ENCODE data around the gene TTC27.
"Not testable (repeated sequence)": the region's sequence is repeated elsewhere in the genome, so short reads cannot be mapped to it uniquely, and the experiment has no call there.

Gene TTC27

DNA sequence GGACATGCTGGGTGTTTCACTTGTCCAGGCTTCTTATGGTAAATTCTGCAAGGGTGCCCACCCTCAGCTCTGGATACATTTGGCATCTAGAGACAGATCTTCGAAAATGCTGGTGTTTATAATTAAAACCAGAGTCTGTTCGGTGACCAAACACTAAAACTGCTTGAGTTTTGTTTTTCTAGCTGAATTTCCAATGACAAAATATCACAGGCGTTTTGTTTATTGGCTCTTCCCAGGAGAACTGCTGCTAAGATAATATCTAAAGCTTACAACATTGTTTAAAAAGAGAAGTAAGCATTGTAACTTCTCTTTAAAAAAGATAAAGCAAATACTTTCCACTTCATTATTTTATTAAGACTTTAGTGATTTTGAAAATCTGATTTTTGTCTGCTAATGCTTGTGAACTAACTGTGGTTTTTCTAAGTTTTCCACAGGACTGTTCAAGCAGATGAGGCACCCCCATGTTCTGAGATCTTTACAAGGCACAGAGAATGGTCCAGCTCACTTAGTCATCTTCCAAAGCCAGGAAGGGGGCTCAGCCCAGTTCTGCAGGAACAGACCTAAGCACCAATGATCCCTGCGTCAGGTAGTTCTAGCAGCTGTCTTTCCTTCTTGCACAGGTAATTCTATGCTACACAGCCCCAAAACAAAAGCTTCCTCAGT lies 224.1 kb downstream of the TTC27 start:
- no peak for DNase-seq (ENCODE audit: low read depth in 2 of 2)

DNA sequence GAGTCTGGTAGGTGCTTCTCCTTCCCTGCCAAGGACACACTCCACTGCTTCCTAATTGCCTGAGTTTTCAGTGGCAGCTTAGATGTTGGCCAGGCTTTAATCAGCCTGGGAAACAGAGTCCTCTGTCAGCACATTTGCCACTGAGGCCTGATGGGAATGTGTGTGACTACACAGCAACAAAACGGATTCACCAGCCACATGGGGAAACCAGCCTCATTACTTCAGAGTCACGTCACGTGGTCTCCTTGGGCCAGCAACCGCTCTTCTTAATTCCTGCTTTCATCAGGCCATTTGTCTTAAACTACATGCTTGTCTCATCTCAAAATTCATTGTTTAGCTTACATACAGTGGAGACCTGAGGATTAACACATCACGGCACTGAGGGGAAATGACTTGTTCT lies 225.0 kb downstream of the TTC27 start:
- no peak for DNase-seq (ENCODE audit: low read depth in 2 of 2)

DNA sequence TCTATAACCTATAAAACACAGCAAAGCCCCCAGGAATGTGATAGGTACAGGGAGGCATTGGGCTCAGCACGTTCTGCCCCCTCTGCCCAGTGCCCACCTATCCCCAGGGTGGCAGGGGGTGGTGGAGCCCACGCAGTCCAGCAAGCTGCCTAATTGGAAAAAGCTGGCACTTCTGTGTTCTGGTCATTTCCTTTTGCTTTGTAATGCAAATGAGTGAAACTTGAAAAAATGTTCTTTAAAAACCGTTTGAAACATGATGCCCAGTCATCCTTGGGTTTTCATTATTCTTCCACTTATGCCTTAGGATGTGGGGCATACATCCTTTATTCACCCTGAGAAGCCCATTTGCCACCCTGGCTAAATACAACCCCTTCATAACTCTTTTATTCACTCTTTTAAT lies 229.0 kb downstream of the TTC27 start:
- no peak for DNase-seq (ENCODE audit: low read depth in 2 of 2)

DNA sequence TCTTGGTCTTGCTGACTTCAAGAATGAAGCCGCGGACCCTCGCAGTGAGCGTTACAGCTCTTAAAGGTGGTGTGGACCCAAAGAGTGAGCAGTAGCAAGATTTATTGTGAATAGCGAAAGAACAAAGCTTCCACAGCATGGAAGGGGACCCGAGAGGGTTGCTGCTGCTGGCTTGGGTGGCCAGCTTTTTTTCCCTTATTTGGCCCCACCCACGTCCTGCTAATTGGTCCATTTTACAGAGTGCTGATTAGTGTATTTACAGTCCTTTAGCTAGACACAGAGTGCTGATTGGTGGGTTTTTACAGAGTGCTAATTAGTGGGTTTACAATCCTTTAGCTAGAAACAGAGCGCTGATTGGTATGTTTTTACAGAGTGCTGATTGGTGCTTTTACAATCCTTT lies 230.9 kb downstream of the TTC27 start:
- DNase-seq (ENCODE audit: low read depth in 2 of 2) = no peak

DNA sequence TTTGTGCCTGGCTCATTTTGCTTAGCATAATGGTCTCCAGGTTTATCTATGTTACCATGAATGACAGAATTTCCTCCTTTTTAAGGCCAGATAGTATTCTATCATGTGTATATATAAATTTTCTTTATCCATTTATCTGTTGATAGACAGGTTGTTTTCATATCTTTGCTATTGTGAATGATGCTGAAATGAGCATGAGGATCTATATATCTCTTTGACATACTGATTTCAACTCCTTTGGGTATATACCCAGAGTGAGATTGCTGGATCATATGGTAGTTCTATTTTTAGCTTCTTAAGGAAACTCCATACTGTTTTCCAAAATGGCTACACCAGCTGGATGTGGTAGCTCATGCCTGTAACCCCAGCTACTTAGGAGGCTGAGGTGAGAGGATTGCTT lies 232.5 kb downstream of the TTC27 start:
- DNase-seq (ENCODE audit: low read depth in 2 of 2) = no peak

DNA sequence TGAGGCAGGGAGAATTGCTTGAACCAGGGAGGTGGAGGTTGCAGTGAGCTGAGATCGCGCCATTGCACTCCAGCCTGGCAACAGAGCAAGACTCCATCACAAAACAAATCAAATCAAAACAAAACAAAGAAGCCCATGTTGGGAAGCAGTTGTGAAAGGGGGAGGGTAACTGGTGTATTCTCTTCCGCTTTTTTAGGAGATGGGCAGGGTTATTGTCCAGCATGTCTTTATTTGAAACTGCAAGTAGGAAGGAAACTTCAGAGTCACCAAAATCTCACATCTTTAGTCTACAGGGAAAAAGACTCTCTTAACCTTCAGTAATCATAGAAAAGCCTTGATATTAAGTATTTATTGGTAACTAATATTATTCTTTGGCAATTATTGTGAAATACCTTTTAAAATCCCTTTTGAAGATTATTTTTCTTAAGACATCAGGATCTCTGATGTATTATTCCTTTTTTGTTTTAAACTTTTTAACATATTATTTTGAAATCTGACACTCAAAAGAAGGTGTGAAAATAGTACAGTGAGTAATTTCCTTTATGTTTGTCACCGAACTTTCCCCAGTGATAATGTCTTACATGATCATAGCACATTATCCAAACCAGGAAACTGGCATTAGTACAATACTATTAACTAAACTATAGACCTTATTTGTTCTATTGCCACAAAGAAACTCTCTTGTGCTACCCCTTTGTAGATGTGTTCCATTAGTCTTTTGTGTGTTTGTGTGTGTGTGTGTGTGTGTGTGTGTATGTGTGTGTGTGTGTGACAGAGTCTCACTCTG lies 234.6 kb downstream of the TTC27 start:
- DNase-seq (ENCODE audit: low read depth in 2 of 2) = no peak

DNA sequence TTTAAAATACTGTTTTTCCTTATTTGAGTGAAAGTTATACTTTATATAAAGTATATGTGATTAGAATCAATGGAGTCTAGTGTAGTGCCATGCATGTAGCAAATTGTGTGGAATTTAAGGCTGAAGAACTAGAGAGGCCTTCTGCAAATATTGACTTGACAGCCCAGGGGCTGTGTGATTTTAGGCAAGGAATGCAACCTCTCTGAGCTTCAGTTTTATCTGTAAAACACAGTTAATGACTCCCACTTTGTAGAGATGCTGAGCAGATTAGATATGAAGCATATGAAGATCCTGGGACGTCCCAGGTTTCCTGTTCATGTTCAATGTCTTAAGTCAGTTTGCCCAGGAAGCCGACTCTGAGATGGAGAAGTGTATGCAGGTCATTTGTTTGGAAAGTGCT lies 235.5 kb downstream of the TTC27 start:
- no peak for DNase-seq (ENCODE audit: low read depth in 2 of 2)

DNA sequence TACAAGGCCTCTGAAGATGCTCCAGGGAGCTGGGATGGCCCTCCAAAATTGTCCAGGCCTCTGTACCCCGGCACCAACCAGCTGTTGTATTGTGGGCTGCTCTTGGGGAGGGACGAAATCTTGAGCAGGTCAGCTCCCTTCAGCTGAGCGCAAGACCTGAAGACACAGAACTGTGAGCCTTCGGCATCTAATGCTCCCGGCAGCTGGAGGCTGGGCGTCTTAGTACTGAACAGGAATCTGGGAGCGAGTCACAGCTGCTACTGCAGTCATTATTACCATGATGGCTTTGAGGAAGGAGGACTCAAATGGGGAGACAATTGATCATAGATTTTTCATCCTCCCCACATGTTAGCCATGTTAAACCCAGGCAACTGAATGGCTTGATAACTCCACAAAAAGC lies 236.0 kb downstream of the TTC27 start:
- no peak for DNase-seq (ENCODE audit: low read depth in 2 of 2)

DNA sequence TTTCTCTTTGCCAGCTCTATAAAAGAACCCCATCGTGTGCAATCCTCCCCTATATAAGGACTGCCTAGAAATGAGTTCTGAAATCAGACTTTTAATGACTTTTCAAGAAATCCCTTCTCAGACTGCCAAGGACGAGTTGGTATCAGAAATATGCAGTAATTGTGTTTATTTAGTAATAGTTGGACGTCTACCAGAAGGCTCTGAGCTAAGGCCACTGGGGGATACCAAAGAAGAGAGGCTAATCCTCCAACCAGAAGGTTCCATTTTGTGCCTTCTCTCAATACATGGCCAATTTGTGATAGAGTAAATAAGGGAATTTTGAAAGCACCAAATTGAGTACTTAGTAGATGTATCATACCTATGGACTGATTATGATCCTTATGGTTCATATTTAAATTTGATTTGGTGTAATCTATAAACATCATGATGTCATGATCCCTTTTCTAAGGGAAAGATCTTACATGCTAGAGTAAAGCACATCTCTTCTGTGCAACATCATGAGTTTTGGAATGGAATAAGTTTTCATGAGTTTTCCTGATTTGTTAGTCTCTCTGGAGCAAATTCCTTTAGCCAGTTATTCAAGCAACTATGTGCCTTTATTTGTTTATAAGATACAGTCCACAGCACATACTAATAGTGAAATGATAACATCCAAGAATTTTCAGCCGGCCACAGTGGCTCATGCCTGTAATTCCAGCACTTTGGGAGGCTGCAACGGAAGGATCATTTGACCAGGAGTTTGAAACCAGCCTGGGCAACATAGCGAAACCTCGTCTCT lies 236.7 kb downstream of the TTC27 start:
- no peak for DNase-seq (ENCODE audit: low read depth in 2 of 2)

DNA sequence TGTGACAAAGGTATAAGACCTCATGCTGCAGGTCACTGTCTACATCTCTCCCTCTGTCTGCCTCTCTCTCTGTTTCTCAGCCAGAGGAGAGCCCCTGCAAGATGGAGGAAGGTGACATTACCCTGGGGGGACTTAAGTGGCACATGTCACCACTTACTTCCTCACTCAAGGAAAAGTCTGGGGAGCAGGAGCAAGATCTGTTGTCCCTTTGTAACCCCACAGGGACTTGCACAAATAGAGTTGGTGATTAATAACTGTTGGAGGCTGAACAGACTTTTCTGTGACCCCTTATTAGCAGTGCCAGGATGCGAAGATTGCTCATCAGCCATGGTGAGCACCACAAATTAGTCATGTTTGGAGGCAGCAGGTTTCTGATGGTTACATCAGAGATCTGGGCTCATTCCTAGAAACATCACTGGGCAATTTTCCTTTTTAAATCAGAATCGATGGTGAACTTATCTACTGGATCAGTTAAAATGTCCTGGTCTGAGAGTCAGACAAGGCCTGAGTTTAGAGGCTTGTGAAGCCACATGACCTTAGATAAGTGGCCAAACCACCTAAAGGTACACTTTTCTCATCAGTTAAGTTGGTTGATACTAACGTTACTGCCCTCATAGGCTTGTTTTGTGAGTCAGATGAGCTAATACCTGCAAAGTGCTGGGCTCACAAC lies 237.7 kb downstream of the TTC27 start:
- DNase-seq (ENCODE audit: low read depth in 2 of 2) = no peak

DNA sequence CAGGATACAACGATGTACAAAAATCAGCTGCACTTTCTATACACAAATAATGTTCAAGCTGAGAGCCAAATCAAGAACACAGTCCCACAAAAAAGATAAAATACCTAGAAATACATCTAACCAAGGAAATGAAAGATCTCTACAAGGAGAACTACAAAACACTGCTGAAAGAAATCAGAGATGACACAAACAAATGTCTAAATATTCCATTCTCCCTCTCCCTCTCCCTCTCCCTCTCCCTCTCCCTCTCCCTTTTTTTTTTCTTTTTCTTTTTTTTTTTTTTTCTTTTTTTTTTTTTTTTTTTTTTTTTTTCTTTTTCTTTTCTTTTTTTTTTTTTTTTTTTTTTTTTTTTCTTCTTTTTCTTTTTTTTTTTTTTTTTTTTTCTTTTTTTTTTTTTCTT lies 238.6 kb downstream of the TTC27 start:
- not testable (repeated sequence) for DNase-seq (ENCODE audit: low read depth in 2 of 2)

All from stimulated activated CD4-positive, alpha-beta T cell treated with anti-CD3 and anti-CD28 coated beads, Interleukin-4, amount 100 ng/mL, for 48 hours (primary cell).